SK-N-SH treated with all-trans-retinoic acid at 6 μM for 48 hours (cell line): ENCODE data around the gene DAW1.

ENCODE experiments used
- ATAC-seq: fragments of 200-7000 bp; cut with Tn5 transposase; 3 replicates; pipeline ENCODE4 v1.9.1; 2020; ENCODE audit warnings: mild to moderate bottlenecking, moderate library complexity
- ARNTL ChIP-seq: fragments of 450-650 bp; formaldehyde crosslinking; IDR thresholded peaks from 2 replicates; pipeline ENCODE4 v1.5.0; 2020; ENCODE audit warnings: low read depth, mild to moderate bottlenecking, moderate library complexity, borderline replicate concordance
- BACH2 ChIP-seq: fragments of 250-450 bp; sonication (Bioruptor Pico); IDR thresholded peaks from 2 replicates; pipeline ENCODE4 v1.9.0; 2021; ENCODE audit warnings: mild to moderate bottlenecking, borderline replicate concordance
- ESRRG ChIP-seq: fragments of 250-450 bp; sonication (Bioruptor Pico); IDR thresholded peaks from 2 replicates; pipeline ENCODE4 v1.6.1; 2021; ENCODE audit warnings: mild to moderate bottlenecking
- GLIS3 ChIP-seq: fragments of 250-450 bp; sonication (Bioruptor Pico); IDR thresholded peaks from 2 replicates; pipeline ENCODE4 v1.5.0; 2020; ENCODE audit warnings: mild to moderate bottlenecking, moderate library complexity
- ISL1 ChIP-seq: fragments of 250-450 bp; sonication (Bioruptor Pico); IDR thresholded peaks from 2 replicates; pipeline ENCODE4 v2.1.2; 2022; ENCODE audit warnings: mild to moderate bottlenecking, moderate library complexity
- OSR1 ChIP-seq: fragments of 250-450 bp; sonication (Bioruptor Pico); IDR thresholded peaks from 2 replicates; pipeline ENCODE4 v1.8.0; 2022; ENCODE audit warnings: moderate library complexity, mild to moderate bottlenecking, inconsistent platforms
- PPARA ChIP-seq: fragments of 250-450 bp; sonication (Bioruptor Pico); IDR thresholded peaks from 2 replicates; pipeline ENCODE4 v1.5.0; 2020; ENCODE audit warnings: mild to moderate bottlenecking, borderline replicate concordance
- TCF4 ChIP-seq: fragments of 250-450 bp; sonication (Bioruptor Pico); IDR thresholded peaks from 2 replicates; pipeline ENCODE4 v1.8.0; 2021; ENCODE audit warnings: mild to moderate bottlenecking, moderate library complexity, borderline replicate concordance
- TOX ChIP-seq: fragments of 250-450 bp; sonication (Bioruptor Pico); IDR thresholded peaks from 2 replicates; pipeline ENCODE4 v1.8.0; 2021; ENCODE audit warnings: mild to moderate bottlenecking, moderate library complexity, borderline replicate concordance
- ZFP3 ChIP-seq: fragments of 250-450 bp; sonication (Bioruptor Pico); IDR thresholded peaks from 2 replicates; pipeline ENCODE4 v1.5.0; 2020; ENCODE audit warnings: mild to moderate bottlenecking, moderate library complexity
- ZFP30 ChIP-seq: fragments of 450-650 bp; formaldehyde crosslinking; IDR thresholded peaks from 2 replicates; pipeline ENCODE4 v1.5.0; 2022; ENCODE audit warnings: mild to moderate bottlenecking, moderate library complexity
- ZNF565 ChIP-seq: fragments of 450-650 bp; formaldehyde crosslinking; conservative IDR thresholded peaks from 2 replicates; pipeline ENCODE4 v1.5.0; 2020; ENCODE audit warnings: low read depth, mild to moderate bottlenecking, moderate library complexity
- ZNF8 ChIP-seq: fragments of 450-650 bp; formaldehyde crosslinking; IDR thresholded peaks from 2 replicates; pipeline ENCODE4 v1.5.0; 2020; ENCODE audit warnings: mild to moderate bottlenecking, moderate library complexity
- TF ChIP-seq, protein P1 (sequence below): fragments of 250-450 bp; sonication (Bioruptor Pico); IDR thresholded peaks from 2 replicates; pipeline ENCODE4 v1.8.0; 2020; ENCODE audit warnings: mild to moderate bottlenecking, moderate library complexity, borderline replicate concordance
- TF ChIP-seq, protein P2 (sequence below): fragments of 250-450 bp; sonication (Bioruptor Pico); IDR thresholded peaks from 2 replicates; pipeline ENCODE4 v1.5.0; 2020; ENCODE audit warnings: mild to moderate bottlenecking, moderate library complexity
- TF ChIP-seq, protein P3 (sequence below): fragments of 250-450 bp; sonication (Bioruptor Pico); IDR thresholded peaks from 2 replicates; pipeline ENCODE4 v1.5.1; 2020; ENCODE audit warnings: low read depth, mild to moderate bottlenecking, moderate library complexity
- TF ChIP-seq, protein P4 (sequence below): fragments of 250-450 bp; sonication (Bioruptor Pico); IDR thresholded peaks from 2 replicates; pipeline ENCODE4 v1.8.0; 2021; ENCODE audit warnings: low read depth, mild to moderate bottlenecking, moderate library complexity, borderline replicate concordance

Gene DAW1

DNA sequence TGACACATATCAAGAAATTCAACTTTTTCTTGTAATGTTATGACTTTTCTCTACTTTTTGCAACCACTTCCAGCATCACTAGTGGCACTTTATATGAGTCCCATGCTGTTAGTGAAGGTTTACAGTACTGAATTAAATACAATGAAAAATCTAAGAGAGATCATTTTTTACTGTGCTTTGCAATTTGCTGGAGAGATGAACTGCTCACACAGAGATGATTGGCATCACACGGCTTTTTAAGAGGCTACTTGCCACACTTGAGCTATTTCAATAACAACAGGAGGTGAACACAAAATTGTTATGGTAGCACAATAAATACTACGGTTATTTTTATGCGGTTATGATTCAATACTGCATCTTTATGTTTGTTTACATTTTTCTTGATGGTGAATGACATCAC is 88.9 kb downstream of the DAW1 start:
- no peak for TF ChIP-seq ZNF8 (CRISPR knock-in tag)
- TF ChIP-seq, protein P1, sequence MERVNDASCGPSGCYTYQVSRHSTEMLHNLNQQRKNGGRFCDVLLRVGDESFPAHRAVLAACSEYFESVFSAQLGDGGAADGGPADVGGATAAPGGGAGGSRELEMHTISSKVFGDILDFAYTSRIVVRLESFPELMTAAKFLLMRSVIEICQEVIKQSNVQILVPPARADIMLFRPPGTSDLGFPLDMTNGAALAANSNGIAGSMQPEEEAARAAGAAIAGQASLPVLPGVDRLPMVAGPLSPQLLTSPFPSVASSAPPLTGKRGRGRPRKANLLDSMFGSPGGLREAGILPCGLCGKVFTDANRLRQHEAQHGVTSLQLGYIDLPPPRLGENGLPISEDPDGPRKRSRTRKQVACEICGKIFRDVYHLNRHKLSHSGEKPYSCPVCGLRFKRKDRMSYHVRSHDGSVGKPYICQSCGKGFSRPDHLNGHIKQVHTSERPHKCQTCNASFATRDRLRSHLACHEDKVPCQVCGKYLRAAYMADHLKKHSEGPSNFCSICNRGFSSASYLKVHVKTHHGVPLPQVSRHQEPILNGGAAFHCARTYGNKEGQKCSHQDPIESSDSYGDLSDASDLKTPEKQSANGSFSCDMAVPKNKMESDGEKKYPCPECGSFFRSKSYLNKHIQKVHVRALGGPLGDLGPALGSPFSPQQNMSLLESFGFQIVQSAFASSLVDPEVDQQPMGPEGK (CRISPR knock-in tag), result no peak
- no peak for TF ChIP-seq PPARA (CRISPR knock-in tag)
- no peak for TF ChIP-seq ARNTL (CRISPR knock-in tag)
- no peak for TF ChIP-seq OSR1 (CRISPR knock-in tag)
- TF ChIP-seq, protein P2, sequence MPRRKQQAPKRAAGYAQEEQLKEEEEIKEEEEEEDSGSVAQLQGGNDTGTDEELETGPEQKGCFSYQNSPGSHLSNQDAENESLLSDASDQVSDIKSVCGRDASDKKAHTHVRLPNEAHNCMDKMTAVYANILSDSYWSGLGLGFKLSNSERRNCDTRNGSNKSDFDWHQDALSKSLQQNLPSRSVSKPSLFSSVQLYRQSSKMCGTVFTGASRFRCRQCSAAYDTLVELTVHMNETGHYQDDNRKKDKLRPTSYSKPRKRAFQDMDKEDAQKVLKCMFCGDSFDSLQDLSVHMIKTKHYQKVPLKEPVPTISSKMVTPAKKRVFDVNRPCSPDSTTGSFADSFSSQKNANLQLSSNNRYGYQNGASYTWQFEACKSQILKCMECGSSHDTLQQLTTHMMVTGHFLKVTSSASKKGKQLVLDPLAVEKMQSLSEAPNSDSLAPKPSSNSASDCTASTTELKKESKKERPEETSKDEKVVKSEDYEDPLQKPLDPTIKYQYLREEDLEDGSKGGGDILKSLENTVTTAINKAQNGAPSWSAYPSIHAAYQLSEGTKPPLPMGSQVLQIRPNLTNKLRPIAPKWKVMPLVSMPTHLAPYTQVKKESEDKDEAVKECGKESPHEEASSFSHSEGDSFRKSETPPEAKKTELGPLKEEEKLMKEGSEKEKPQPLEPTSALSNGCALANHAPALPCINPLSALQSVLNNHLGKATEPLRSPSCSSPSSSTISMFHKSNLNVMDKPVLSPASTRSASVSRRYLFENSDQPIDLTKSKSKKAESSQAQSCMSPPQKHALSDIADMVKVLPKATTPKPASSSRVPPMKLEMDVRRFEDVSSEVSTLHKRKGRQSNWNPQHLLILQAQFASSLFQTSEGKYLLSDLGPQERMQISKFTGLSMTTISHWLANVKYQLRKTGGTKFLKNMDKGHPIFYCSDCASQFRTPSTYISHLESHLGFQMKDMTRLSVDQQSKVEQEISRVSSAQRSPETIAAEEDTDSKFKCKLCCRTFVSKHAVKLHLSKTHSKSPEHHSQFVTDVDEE (CRISPR knock-in tag), result no peak
- TF ChIP-seq, protein P3, sequence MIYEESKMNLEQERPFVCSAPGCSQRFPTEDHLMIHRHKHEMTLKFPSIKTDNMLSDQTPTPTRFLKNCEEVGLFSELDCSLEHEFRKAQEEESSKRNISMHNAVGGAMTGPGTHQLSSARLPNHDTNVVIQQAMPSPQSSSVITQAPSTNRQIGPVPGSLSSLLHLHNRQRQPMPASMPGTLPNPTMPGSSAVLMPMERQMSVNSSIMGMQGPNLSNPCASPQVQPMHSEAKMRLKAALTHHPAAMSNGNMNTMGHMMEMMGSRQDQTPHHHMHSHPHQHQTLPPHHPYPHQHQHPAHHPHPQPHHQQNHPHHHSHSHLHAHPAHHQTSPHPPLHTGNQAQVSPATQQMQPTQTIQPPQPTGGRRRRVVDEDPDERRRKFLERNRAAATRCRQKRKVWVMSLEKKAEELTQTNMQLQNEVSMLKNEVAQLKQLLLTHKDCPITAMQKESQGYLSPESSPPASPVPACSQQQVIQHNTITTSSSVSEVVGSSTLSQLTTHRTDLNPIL (CRISPR knock-in tag), result no peak
- TF ChIP-seq, protein P4, sequence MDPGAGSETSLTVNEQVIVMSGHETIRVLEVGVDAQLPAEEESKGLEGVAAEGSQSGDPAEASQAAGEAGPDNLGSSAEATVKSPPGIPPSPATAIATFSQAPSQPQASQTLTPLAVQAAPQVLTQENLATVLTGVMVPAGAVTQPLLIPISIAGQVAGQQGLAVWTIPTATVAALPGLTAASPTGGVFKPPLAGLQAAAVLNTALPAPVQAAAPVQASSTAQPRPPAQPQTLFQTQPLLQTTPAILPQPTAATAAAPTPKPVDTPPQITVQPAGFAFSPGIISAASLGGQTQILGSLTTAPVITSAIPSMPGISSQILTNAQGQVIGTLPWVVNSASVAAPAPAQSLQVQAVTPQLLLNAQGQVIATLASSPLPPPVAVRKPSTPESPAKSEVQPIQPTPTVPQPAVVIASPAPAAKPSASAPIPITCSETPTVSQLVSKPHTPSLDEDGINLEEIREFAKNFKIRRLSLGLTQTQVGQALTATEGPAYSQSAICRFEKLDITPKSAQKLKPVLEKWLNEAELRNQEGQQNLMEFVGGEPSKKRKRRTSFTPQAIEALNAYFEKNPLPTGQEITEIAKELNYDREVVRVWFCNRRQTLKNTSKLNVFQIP, result no peak
- no peak for TF ChIP-seq GLIS3
- TF ChIP-seq ISL1, result no peak
- no peak for TF ChIP-seq ZNF565 (CRISPR knock-in tag)
- no peak for TF ChIP-seq TCF4 (CRISPR knock-in tag)
- no peak for TF ChIP-seq TOX (CRISPR knock-in tag)
- TF ChIP-seq ZFP3 (CRISPR knock-in tag), result no peak
- ATAC-seq, result no peak

DNA sequence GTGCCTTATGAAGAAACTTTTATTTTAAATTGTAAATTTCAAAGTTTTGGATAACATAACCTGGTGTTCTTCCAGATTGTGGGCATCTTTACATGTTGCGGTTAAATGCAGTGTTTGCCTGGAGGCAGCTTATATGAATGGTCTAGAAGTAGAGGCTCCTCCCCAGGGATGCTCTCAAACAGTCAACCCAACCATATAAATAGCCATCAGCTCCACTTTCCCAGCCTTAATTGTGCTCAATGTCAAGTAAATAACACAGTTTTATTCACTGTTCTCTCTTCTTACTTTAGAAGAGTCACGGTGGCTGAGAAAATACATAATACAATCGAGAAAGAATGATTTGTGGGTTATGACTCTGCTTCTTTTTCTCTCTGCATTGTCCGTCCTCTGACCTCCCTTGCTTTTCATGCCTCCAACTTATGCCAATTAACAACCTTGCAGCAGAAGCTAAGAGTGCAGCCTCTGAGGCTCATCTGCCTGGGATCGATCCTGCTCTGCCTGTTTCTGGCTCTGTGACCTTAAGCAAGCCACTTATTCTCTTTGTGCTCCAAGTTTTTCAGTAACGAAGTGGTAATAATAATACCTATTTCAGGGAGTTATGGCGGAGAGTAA is 100.3 kb downstream of the DAW1 start:
- ATAC-seq, result no peak

DNA sequence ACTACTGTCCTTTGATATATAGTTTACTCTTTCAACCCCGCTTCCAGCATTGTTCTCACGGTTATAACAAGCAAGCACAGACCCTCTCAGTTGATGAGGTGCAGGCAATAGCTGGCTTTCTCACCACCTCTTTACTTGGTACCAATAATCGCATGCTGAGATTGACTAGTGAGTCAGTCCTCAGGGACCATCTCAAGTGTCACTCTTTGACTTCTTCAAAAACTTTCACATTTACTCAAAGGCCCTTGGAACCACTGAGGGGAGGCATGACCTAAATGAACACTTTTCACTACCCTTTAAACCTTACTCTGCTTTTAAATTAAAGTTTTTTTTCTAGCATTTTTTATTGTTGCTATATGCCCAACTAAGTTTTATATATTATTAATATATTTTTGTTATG is 101.8 kb downstream of the DAW1 start:
- TF ChIP-seq TCF4 (CRISPR knock-in tag) (no peak), ZFP3 (CRISPR knock-in tag) (no peak), GLIS3 (no peak), TOX (CRISPR knock-in tag) (no peak), OSR1 (CRISPR knock-in tag) (no peak), BACH2 (CRISPR knock-in tag) (no peak)
- TF ChIP-seq, protein P3 (CRISPR knock-in tag), result no peak
- TF ChIP-seq, protein P2 (CRISPR knock-in tag), result no peak
- no peak for ATAC-seq

More for the DNA sequence above, 100.3 kb downstream of the DAW1 start:
- TF ChIP-seq ZFP30 (CRISPR knock-in tag) (no peak), ESRRG (CRISPR knock-in tag) (no peak)
- TF ChIP-seq, all 23 proteins: peak for 0
